Epithelial cell of prostate (primary cell): Measurements from ENCODE around the gene PLEKHM3.
"Not testable (repeated sequence)": the region's sequence is repeated elsewhere in the genome, so short reads cannot be mapped to it uniquely, and the experiment has no call there.

Experiments used
- DNase-seq: peaks from one replicate; pipeline ENCODE4 v3.0.0-alpha.2; 2011; ENCODE audit warnings: low read depth, low spot score
- H3K27ac ChIP-seq: fragments of 450-650 bp; 2 replicates; pipeline ENCODE4 v1.5.1; 2017; ENCODE audit warnings: mild to moderate bottlenecking

Gene PLEKHM3

GRCh38 chr2:207955456-207955855 lies 69.9 kb downstream of the PLEKHM3 start:
- DNase-seq: no peak
- no peak overlapping the region for H3K27ac ChIP-seq

GRCh38 chr2:207953354-207953753 lies 72.0 kb downstream of the PLEKHM3 start:
- no peak for DNase-seq
- H3K27ac ChIP-seq: no peak overlapping the region

- no peak for DNase-seq
- H3K27ac ChIP-seq: no peak overlapping the region
Observed at GRCh38 chr2:207952564-207953345, 72.6 kb downstream of the PLEKHM3 start.

GRCh38 chr2:207951734-207952470 lies 73.4 kb downstream of the PLEKHM3 start:
- DNase-seq: no peak
- no peak overlapping the region for H3K27ac ChIP-seq

DNA sequence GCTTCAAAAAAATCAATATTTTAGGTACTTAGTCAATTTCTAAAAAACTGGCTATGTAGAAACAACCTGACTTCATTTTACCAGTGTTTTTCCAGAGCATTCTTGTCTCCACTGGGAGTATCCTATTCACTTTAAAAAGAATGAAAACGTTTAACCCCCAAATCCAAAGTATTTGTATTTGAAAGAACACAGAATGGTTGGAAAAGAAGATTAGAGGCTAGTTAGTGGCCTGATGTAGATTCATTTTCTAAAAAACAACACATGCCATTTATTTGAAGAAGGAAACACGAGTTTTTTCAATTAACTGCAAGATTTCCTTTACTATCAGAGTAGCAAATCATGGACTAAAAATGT lies 74.6 kb downstream of the PLEKHM3 start:
- no peak overlapping the region for H3K27ac ChIP-seq
- DNase-seq: no peak

DNA sequence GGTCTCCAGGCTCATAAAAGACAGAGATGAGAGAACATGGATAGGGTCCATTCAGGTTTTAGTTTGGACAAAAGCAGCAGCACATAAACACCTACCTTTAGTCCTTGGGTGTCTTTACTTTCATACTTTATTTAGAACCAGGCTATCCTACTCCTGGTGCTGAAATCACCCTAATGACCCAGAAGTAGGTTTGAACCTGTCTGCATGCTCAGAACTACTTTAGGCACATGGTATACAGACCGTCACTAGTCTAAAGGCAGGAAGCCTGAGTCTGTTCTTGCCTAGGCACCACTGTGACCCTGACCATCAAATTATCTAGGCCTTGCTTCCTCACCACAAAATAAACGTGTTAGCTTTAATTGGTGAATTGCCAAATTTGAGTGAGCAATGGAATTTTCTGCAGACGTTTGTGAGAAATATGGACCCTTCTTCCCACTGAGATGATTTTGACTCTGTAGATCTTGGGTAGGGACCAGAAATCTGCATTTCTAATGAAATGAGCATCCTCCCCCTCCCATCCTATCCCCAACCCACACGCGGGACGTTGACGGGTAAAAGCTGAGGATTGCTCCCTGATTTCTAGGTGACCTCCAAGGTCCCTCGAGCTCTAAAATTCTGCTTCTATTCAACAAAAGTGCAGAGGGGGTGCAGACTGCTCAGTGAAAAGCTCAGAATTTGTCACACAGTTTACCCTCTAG lies 75.1 kb downstream of the PLEKHM3 start:
- H3K27ac ChIP-seq: no peak overlapping the region
- DNase-seq: no peak

DNA sequence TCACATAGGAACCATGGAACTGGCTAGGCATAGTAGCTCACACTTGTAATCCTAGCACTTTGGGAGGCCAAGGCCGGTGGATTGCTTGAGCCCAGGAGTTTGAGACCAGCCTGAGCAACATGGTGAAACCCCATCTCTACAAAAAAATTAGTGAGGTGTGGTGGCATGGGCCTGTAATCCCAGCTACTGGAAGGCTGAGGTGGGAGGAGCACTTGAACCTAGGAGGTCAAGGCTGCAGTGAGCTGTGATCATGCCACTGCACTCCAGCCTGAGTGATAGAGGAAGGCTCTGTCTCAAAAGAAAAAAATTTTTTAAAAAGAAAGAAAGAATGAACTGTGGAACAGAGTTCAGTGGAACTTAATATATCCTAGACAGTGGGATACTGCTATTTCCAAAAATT lies 76.1 kb downstream of the PLEKHM3 start:
- not testable (repeated sequence) for DNase-seq, H3K27ac ChIP-seq

DNA sequence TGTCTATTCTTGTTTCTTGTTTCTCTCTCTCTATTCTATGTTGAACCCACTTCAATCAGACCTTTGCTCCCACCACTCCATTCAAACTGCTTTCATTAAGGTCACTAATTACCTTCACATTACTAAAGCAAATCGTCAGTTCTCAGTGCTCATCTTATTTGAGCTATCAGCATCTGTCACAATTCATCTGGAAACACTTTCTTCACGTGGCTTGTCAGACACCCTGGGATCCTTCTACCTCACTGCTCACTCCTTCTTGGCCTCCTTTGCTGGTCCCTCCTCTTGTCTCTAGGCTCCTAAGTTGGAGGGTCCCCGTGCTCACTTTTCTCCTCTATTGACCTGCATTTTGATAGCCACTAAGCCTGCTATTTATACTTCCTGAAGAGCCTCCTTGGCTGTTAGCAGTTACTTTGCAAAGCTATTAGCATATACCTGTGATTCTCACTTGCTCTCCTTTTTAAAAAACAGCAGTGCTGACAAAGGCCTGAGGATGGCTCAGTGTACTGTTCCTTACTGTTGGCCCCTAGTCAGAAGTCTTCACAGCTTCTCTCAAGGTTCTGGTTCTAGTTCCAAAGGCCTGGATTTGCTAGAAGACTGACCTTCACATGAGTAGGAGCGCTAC lies 80.2 kb downstream of the PLEKHM3 start:
- DNase-seq: no peak
- H3K27ac ChIP-seq: no peak overlapping the region

- DNase-seq: no peak
Observed at GRCh38 chr2:207944334-207944733, 81.0 kb downstream of the PLEKHM3 start.

DNA sequence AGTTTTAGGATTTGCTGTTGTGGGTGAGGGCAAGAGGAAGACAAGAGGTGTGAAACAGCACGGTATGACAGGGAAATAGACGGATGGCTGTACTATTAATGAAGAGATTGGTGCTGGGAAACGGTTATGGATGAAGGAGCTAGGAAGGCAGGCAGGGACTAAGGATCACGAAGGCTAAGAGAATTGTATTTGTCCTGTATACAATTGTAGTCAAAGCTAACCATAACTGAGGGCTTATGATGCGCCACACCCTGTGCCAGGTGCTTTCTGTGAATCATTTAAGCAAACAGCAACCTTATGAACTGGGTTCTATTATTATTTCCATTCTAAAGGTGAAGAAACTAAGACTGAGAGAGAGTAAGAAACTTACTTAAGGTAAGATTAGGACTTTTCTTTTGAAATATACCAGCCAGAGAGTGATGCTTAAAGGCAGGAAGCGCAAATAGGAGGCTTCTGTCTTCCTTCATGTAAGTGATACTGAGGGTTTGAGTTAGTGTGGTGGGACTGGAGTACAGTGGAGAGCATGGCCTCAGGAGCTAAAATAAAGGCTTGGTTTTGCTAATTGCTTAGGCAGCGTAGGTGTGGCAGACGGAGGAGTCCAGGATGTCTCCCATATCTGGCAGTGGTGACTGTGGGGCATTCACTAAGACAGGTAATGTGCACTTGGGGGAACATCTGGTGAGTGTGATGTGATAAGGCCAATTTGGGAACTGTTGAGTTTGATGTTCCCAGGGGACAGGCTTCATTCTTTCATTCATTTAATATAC lies 85.8 kb downstream of the PLEKHM3 start:
- H3K27ac ChIP-seq: no peak overlapping the region
- DNase-seq: peak; percentile 27

More at GRCh38 chr2:207944334-207944733, 81.0 kb downstream of the PLEKHM3 start:
- H3K27ac ChIP-seq: no peak overlapping the region

DNA sequence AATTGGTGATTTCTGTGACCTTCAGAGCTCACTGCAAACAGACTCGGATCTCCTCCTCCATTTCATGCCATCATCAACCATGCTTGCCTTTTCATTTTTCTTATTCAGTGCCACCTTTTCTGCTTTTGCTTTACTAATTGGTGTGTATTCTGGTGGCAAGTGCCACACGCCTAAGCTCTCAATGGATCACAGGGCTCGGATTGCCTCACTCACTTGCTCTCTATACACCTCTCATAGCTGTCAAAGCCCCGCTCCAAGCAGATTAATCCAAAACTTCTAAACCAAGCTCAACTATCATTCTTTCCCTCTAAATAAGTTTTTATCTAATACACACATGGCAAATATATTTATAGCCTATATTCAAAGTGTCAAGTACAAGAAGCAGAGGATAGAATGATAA lies 86.4 kb downstream of the PLEKHM3 start:
- H3K27ac ChIP-seq: no peak overlapping the region
- no peak for DNase-seq

DNA sequence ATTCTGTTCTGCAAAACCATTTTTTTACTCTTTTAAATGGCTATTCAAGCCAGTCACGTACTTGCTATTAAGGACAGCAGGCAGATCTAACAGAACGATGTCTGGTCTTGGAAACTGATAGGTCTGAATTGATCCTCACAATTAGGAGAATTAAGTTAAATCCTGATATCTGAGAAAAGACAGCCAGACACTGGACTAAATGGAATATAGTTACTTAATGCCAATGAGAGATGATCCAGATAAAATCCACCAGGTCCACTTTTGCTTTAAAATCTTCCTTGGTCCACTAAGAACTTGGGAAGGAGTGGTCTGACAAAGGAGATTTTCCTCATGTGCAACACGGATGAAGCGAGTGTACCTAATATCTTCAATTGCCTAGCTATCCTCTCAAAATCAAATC lies 86.9 kb downstream of the PLEKHM3 start:
- no peak overlapping the region for H3K27ac ChIP-seq
- no peak for DNase-seq

DNA sequence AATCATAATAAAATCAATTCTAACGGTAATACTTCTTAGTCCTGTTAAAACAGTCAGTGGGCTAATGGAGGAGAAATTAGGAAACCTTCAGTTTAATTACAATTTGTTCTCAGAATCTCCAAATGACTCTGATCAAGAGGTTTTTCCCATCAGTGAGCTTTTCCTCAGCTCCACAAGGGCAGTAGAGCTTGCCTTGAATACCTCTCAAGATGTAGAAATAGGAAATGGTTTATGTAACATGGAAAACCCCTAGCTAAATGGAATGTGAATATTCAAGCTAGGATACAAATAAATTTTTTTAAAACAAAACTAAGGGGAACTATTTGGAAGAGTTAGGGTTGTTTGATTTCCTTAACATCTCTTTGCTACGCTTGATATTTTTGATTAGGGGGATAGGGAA lies 87.5 kb downstream of the PLEKHM3 start:
- DNase-seq: no peak
- no peak overlapping the region for H3K27ac ChIP-seq

GRCh38 chr2:207937253-207937652 lies 88.1 kb downstream of the PLEKHM3 start:
- DNase-seq: no peak
- H3K27ac ChIP-seq: no peak overlapping the region

GRCh38 chr2:207936380-207936779 lies 88.9 kb downstream of the PLEKHM3 start:
- H3K27ac ChIP-seq: no peak overlapping the region

GRCh38 chr2:207935991-207936370 lies 89.3 kb downstream of the PLEKHM3 start:
- no peak for DNase-seq
- no peak overlapping the region for H3K27ac ChIP-seq

More at GRCh38 chr2:207936380-207936779, 88.9 kb downstream of the PLEKHM3 start:
- no peak for DNase-seq

GRCh38 chr2:207935121-207935990 lies 90.0 kb downstream of the PLEKHM3 start:
- DNase-seq: no peak
- no peak overlapping the region for H3K27ac ChIP-seq

GRCh38 chr2:207934720-207935119 lies 90.6 kb downstream of the PLEKHM3 start:
- no peak for DNase-seq
- no peak overlapping the region for H3K27ac ChIP-seq
